Stomach (tissue), 4 donors: ENCODE data around the gene DCDC2C.

Experiments
- CTCF ChIP-seq, 7 experiments: fragments of 450-650 bp in 4 of 7; fragments of 200-600 bp in 3 of 7; sonication (generic) in 3 of 7; IDR thresholded peaks; one replicate each; pipeline ENCODE4 v1.5.1; 2016 to 2019; ENCODE audit warnings: antibody characterized with exemption in 7 of 7, control low read depth in 2 of 7, mild to moderate bottlenecking in 1 of 7
- POLR2AphosphoS5 ChIP-seq, 3 donors: sonication (generic); formaldehyde crosslinking; IDR thresholded peaks; one replicate each; pipeline ENCODE4 v1.6.1; 2016; ENCODE audit warnings: antibody characterized with exemption in 3 of 3

DNA sequence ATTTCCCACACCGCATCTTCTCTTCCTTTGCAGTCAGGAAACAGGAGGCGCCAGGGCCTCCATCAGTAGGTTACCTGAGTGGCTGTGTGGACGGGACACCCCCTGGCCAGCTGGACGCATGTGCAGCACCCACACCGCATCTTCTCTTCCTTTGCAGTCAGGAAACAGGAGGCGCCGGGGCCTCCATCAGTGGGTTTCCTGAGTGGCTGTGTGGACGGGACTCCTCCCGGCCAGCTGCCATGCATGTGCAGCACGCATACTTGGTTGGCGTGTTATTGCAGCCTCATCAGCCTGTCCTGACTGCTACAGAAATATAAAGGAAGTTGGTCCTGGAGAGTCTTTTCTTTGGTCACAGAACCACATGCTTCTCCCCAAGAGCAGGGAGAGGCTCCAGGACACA lies 74.6 kb downstream of the DCDC2C start:
- TF ChIP-seq POLR2AphosphoS5 (IDR thresholded peaks at IDR 0.05) (no peak), CTCF (IDR thresholded peaks at IDR 0.05) (no peak)
